H1 (cell line): ENCODE data around the gene CAMTA1. TPM values are rescaled to one million over a fixed set of nuclear protein-coding genes. Genes with fewer than 3 reads are reported as not detected.
A peak's percentile ranks its signal among the peaks of the same experiment; 100 is the strongest.

Experiments
- CTCF ChIA-PET: fragments of 300-600 bp; sonication (Branson Sonifier 250); formaldehyde crosslinking; loops from one replicate; lab custom pipeline; 2021; ENCODE audit not compliant: partially characterized antibody; lab: Charles Lee
- POLR2A ChIA-PET: fragments of 300-600 bp; sonication (Branson Sonifier 250); formaldehyde crosslinking; loops from one replicate; lab custom pipeline; 2021; ENCODE audit warnings: inconsistent platforms; ENCODE audit not compliant: partially characterized antibody; lab: Charles Lee
- DNase-seq, 2 experiments: peaks; one replicate each; pipeline versions ENCODE4 v3.0.0 to v3.0.0-alpha.2; 2010 to 2022; ENCODE audit warnings: low spot score in 2 of 2, low read depth in 1 of 2, mixed read lengths in 1 of 2
- FAIRE-seq: peaks from 2 replicates; lab custom pipeline; 2011; peaks lifted over from hg19 to GRCh38; lab: Jason Lieb, UNC
- H2AFZ ChIP-seq: 2 replicates; pipeline ENCODE4 v1.8.1; 2012; ENCODE audit warnings: low read length, inconsistent platforms
- H2AK5ac ChIP-seq: 2 replicates; pipeline ENCODE4 v1.6.1; 2013; ENCODE audit warnings: low read depth, low read length
- H2BK120ac ChIP-seq: replicated peaks from 2 replicates; pipeline ENCODE3; 2013; ENCODE audit warnings: low read depth, low read length, inconsistent platforms
- H2BK12ac ChIP-seq: 2 replicates; pipeline ENCODE4 v1.6.1; 2013; ENCODE audit warnings: low read depth, low read length
- H2BK15ac ChIP-seq: 2 replicates; pipeline ENCODE4 v1.6.1; 2013; ENCODE audit warnings: low read length
- H2BK20ac ChIP-seq: 2 replicates; pipeline ENCODE4 v1.6.1; 2013; ENCODE audit warnings: low read length
- H2BK5ac ChIP-seq: 2 replicates; pipeline ENCODE4 v1.6.1; 2013; ENCODE audit warnings: low read depth, low read length
- H3K14ac ChIP-seq: 2 replicates; pipeline ENCODE4 v1.6.1; 2013; ENCODE audit warnings: inconsistent platforms; ENCODE audit not compliant: insufficient read length
- H3K18ac ChIP-seq: 2 replicates; pipeline ENCODE4 v1.6.1; 2013; ENCODE audit warnings: low read length; ENCODE audit errors: extremely low read depth
- H3K23ac ChIP-seq: 2 replicates; pipeline ENCODE4 v1.6.1; 2013; ENCODE audit warnings: inconsistent platforms; ENCODE audit not compliant: insufficient read length
- H3K23me2 ChIP-seq: 2 replicates; pipeline ENCODE4 v1.6.1; 2013; ENCODE audit warnings: low read depth, low read length
- H3K27ac ChIP-seq: 2 replicates; pipeline ENCODE4 v1.6.1; 2011; ENCODE audit warnings: low read depth, low read length, inconsistent platforms
- H3K27me3 ChIP-seq, 4 experiments: replicated peaks in 1 of 4; 1 replicate in 1 of 4; 2 replicates in 3 of 4; pipeline versions ENCODE4 v1.6.1 to v1.8.1; 2011 to 2013; ENCODE audit warnings: low read length in 3 of 4, mild to moderate bottlenecking in 3 of 4, inconsistent platforms in 2 of 4, mixed read lengths in 2 of 4, moderate library complexity in 1 of 4; ENCODE audit not compliant: control insufficient read depth in 3 of 4, insufficient read depth in 3 of 4; ENCODE audit errors: extremely low read depth in 1 of 4
- H3K36me3 ChIP-seq, 4 experiments: 2 replicates each; pipeline versions ENCODE4 v1.6.1 to v1.8.1; 2011 to 2013; ENCODE audit warnings: mild to moderate bottlenecking in 4 of 4, low read length in 3 of 4, moderate library complexity in 2 of 4, control low read depth in 1 of 4, inconsistent platforms in 1 of 4; ENCODE audit not compliant: insufficient read depth in 4 of 4, control insufficient read depth in 2 of 4
- H3K4ac ChIP-seq: replicated peaks from 2 replicates; pipeline ENCODE3; 2013; ENCODE audit warnings: low read length, low read depth, mixed read lengths, inconsistent platforms; ENCODE audit not compliant: insufficient read length
- H3K4me1 ChIP-seq, 4 experiments: replicated peaks in 1 of 4; 1 replicate in 1 of 4; 2 replicates in 3 of 4; pipeline versions ENCODE4 v1.6.1 to v1.8.1; 2011 to 2013; ENCODE audit warnings: low read length in 3 of 4, inconsistent platforms in 2 of 4, mixed read lengths in 1 of 4; ENCODE audit not compliant: insufficient read depth in 4 of 4, control insufficient read depth in 3 of 4
- H3K4me2 ChIP-seq, 2 experiments: 2 replicates each; pipeline versions ENCODE4 v1.6.1 to v1.8.1; 2011 to 2013; ENCODE audit warnings: low read depth in 2 of 2, low read length in 2 of 2, control low read depth in 1 of 2, inconsistent platforms in 1 of 2, mild to moderate bottlenecking in 1 of 2; ENCODE audit not compliant: insufficient read depth in 1 of 2
- H3K4me3 ChIP-seq, 4 experiments: fragments of 200-600, 300-600 bp in 1 of 4; sonication (generic), shearing (Covaris generic), sonication (Bioruptor Twin) in 1 of 4; 2 replicates each; pipeline versions ENCODE4 v1.5.1 to v1.8.1; 2011 to 2016; ENCODE audit warnings: low read length in 4 of 4, low read depth in 3 of 4, control low read depth in 2 of 4, inconsistent platforms in 2 of 4, mild to moderate bottlenecking in 2 of 4, mixed read lengths in 1 of 4, moderate library complexity in 1 of 4; ENCODE audit not compliant: insufficient read depth in 2 of 4; ENCODE audit errors: extremely low read depth in 1 of 4
- H3K56ac ChIP-seq: replicated peaks from 2 replicates; pipeline ENCODE3; 2013; ENCODE audit warnings: low read depth, mild to moderate bottlenecking, mixed read lengths, low read length, inconsistent platforms; ENCODE audit not compliant: insufficient read length
- H3K79me1 ChIP-seq: 2 replicates; pipeline ENCODE4 v1.6.1; 2013; ENCODE audit warnings: low read depth, low read length, control low read depth
- H3K79me2 ChIP-seq, 2 experiments: 2 replicates each; pipeline versions ENCODE4 v1.6.1 to v1.8.1; 2012 to 2013; ENCODE audit warnings: low read length in 2 of 2, mild to moderate bottlenecking in 2 of 2, inconsistent platforms in 1 of 2; ENCODE audit not compliant: insufficient read depth in 2 of 2, control insufficient read depth in 1 of 2
- H3K9ac ChIP-seq, 4 experiments: replicated peaks in 1 of 4; 1 replicate in 1 of 4; 2 replicates in 3 of 4; pipeline versions ENCODE4 v1.6.1 to v1.8.1; 2011 to 2013; ENCODE audit warnings: low read depth in 3 of 4, low read length in 3 of 4, control low read depth in 2 of 4, mild to moderate bottlenecking in 2 of 4, moderate library complexity in 2 of 4, inconsistent platforms in 1 of 4; ENCODE audit errors: extremely low read depth in 1 of 4
- H3K9me3 ChIP-seq, 2 experiments: 2 replicates each; pipeline versions ENCODE4 v1.6.1 to v1.8.1; 2012 to 2013; ENCODE audit warnings: mild to moderate bottlenecking in 2 of 2, moderate library complexity in 2 of 2, control low read depth in 1 of 2, inconsistent platforms in 1 of 2, low read depth in 1 of 2, low read length in 1 of 2, mixed read lengths in 1 of 2; ENCODE audit not compliant: insufficient read depth in 2 of 2
- H4K20me1 ChIP-seq, 2 experiments: replicated peaks in 1 of 2; 2 replicates each; pipeline versions ENCODE3 to v1.8.1; 2011 to 2013; ENCODE audit warnings: inconsistent platforms in 2 of 2, low read length in 2 of 2, mild to moderate bottlenecking in 1 of 2; ENCODE audit not compliant: insufficient read depth in 2 of 2, control insufficient read depth in 1 of 2
- H4K5ac ChIP-seq: 2 replicates; pipeline ENCODE4 v1.6.1; 2013; ENCODE audit warnings: low read length, low read depth, mixed read lengths, inconsistent platforms; ENCODE audit not compliant: insufficient read length
- H4K8ac ChIP-seq: 2 replicates; pipeline ENCODE4 v1.8.0; 2013; ENCODE audit warnings: mild to moderate bottlenecking, moderate library complexity, low read length, inconsistent platforms; ENCODE audit not compliant: insufficient read depth; ENCODE audit errors: extremely low read depth
- H4K91ac ChIP-seq: replicated peaks from 2 replicates; pipeline ENCODE3; 2013; ENCODE audit warnings: low read length, mixed read lengths, inconsistent platforms; ENCODE audit not compliant: insufficient read length
- NANOG ChIP-seq: IDR thresholded peaks from 2 replicates; pipeline ENCODE4 v1.6.1; 2011; ENCODE audit warnings: low read length, low read depth, mild to moderate bottlenecking, inconsistent platforms; ENCODE audit not compliant: insufficient read depth, poor library complexity, severe bottlenecking
- TAF1 ChIP-seq: IDR thresholded peaks from 2 replicates; pipeline ENCODE4 v1.6.1; 2011; ENCODE audit warnings: mild to moderate bottlenecking, low read depth, low read length
- WGBS, 2 experiments: shearing (Covaris generic) in 1 of 2; methylation state at CpG; one replicate each; pipeline versions ENCODE4 v1.1.6 to v1.1.7; 2013 to 2015; ENCODE audit warnings: low lambda C conversion rate in 2 of 2, mixed read lengths in 2 of 2, inconsistent platforms in 1 of 2, low coverage in 1 of 2, missing lambda C conversion rate in 1 of 2; ENCODE audit not compliant: insufficient replicate concordance in 2 of 2, insufficient coverage in 1 of 2, insufficient read length in 1 of 2; ENCODE audit errors: extremely low coverage in 1 of 2, missing lambda C conversion rate in 1 of 2; 5-methylcytosine and 5-hydroxymethylcytosine counted together
- polyA plus RNA-seq, 7 experiments: library from polyadenylated mRNA; depleted of rRNA in 3 of 7; stranded (reverse) in 5 of 7; unstranded in 2 of 7; fragments of >200 nt in 5 of 7; fragments of 200-250 nt in 2 of 7; gene quantifications; 1 replicate in 5 of 7; 2 replicates in 1 of 7; 4 replicates in 1 of 7; pipeline versions ENCODE4 v1.2.1 to v1.2.3, GENCODE V29; 2011 to 2013; ENCODE audit warnings: missing spikeins in 2 of 7, mixed read lengths in 2 of 7
- total RNA-seq: library from RNA; stranded (reverse); fragmentation: NEBNext Ultra II Directional; extraction: Animal tissue kit (Norgen Biotek cat#: 25700); gene quantifications from 2 replicates; pipeline ENCODE4 v1.2.1, GENCODE V29; 2021

The CAMTA1 gene
- total and polyA plus RNA-seq, 2 of the 8 experiments (the other 6 are each of a cell fraction or from before 2014, with no cell fraction given) = 65.0 to 119 TPM

- FAIRE-seq = no peak
- H2BK5ac ChIP-seq = no peak overlapping the region
- TF ChIP-seq NANOG (no peak), TAF1 (no peak)
Measured at GRCh38 chr1:7229696-7230631, 444.7 kb downstream of the CAMTA1 start.

More at GRCh38 chr1:7229696-7230631, 444.7 kb downstream of the CAMTA1 start:
- no peaks in the 10 kb centered on the region for H3K23me2 ChIP-seq
- no peak overlapping the region for H3K18ac ChIP-seq
- no peak overlapping the region for H3K27ac ChIP-seq
- peak overlapping the region; percentile 57; the same call in 1 of the 2 replicates for H4K8ac ChIP-seq
- no peak overlapping the region for H4K91ac ChIP-seq
- no peak for DNase-seq
- H3K23ac ChIP-seq = no peak overlapping the region
- H3K79me2 ChIP-seq = no peaks in the 10 kb centered on the region
- H2BK120ac ChIP-seq = no peak overlapping the region
- no peak overlapping the region for H4K5ac ChIP-seq
- H3K14ac ChIP-seq = no peak overlapping the region
- no peak overlapping the region for H3K56ac ChIP-seq
- H3K9me3 ChIP-seq = no peaks in the 10 kb centered on the region
- no peaks in the 10 kb centered on the region; a peak in 2 of 7 replicates for H3K4me1 ChIP-seq
- H2BK20ac ChIP-seq = no peak overlapping the region
- ChIA-PET POLR2A (interaction anchor here (0.6 kb wide), 1 partner anchor 536 kb away, joined by 3 read pairs; no protein-coding TSS in a partner anchor), CTCF (interaction anchor here (0.7 to 2.4 kb wide), 5 partner anchors 160 to 417 kb away, joined by 3 to 7 read pairs (median 3); no protein-coding TSS in a partner anchor)
- no peak overlapping the region for H3K4ac ChIP-seq
- H3K4me2 ChIP-seq = no peak overlapping the region
- H3K36me3 ChIP-seq = no peaks in the 10 kb centered on the region
- no peak overlapping the region for H3K4me3 ChIP-seq
- H3K27me3 ChIP-seq = no peaks in the 10 kb centered on the region; a peak in 1 of 7 replicates
- H3K79me1 ChIP-seq = no peaks in the 10 kb centered on the region
- H2AK5ac ChIP-seq = no peak overlapping the region
- 88% methylated on average over 16 of the region's 20 CpGs; no CpG with 5 or more reads in 1 of the 2 experiments for WGBS, 2 experiments
- H2BK12ac ChIP-seq = no peak overlapping the region
- H4K20me1 ChIP-seq = no peaks in the 10 kb centered on the region
- H3K9ac ChIP-seq = no peak overlapping the region
- H2BK15ac ChIP-seq = no peak overlapping the region
- H2AFZ ChIP-seq = no peak overlapping the region
